ENCODE measurements around the gene NUCB2. TPM values are rescaled to one million over a fixed set of nuclear protein-coding genes. Genes with fewer than 3 reads are reported as not detected.

Gene NUCB2
- total and polyA plus RNA-seq, 12 donors = 78.8 to 175 (median 106) TPM

GRCh38 chr11:17293311-17293710 is 16.8 kb downstream of the NUCB2 start:
- WGBS, 2 donors = 36 to 53% methylated on average over 1 of the region's 1 CpG
- no peak for TF ChIP-seq CTCF (IDR thresholded peaks at IDR 0.05)
- no peaks in the 10 kb centered on the region for H3K9me3 ChIP-seq
- H3K27me3 ChIP-seq = no peaks in the 10 kb centered on the region
- H3K36me3 ChIP-seq = peaks cover 0 to 84% (median 9%) of the 10 kb centered on the region in 9 donors
- no peak overlapping the region for H3K4me3 ChIP-seq
- peaks cover 0 to 4% (median 0%) of the 10 kb centered on the region in 9 donors for H3K4me1 ChIP-seq
- intact Hi-C loops (cut with DNase I) = no loop called here
- no peak overlapping the region for H3K27ac ChIP-seq
- no peak for DNase-seq
- no peak for ATAC-seq

- no peak for TF ChIP-seq CTCF (IDR thresholded peaks at IDR 0.05)
- Histone ChIP-seq H3K9me3 (no peaks in the 10 kb centered on the region), H3K4me1 (peaks cover 0 to 4% (median 0%) of the 10 kb centered on the region in 9 donors), H3K36me3 (peaks cover 0 to 89% (median 9%) of the 10 kb centered on the region in 9 donors), H3K4me3 (no peak overlapping the region), H3K27me3 (no peaks in the 10 kb centered on the region), H3K27ac (no peak overlapping the region)
- intact Hi-C loops (cut with DNase I) = no loop called here
- no peak for ATAC-seq
- no peak for DNase-seq
Observed at GRCh38 chr11:17294033-17294432, 17.5 kb downstream of the NUCB2 start.

- Histone ChIP-seq H3K4me3 (no peak overlapping the region), H3K9me3 (no peaks in the 10 kb centered on the region), H3K36me3 (peaks cover 0 to 90% (median 15%) of the 10 kb centered on the region in 9 donors), H3K27ac (no peak overlapping the region), H3K4me1 (peaks cover 0 to 4% (median 0%) of the 10 kb centered on the region in 9 donors), H3K27me3 (no peaks in the 10 kb centered on the region)
- 94% methylated on average over 6 of the region's 6 CpGs for WGBS, 2 donors
- DNase-seq = no peak
- no peak for TF ChIP-seq CTCF (IDR thresholded peaks at IDR 0.05)
- intact Hi-C loops (cut with DNase I) = no loop called here
- no peak for ATAC-seq
Observed at GRCh38 chr11:17296852-17297559, 20.5 kb downstream of the NUCB2 start.

GRCh38 chr11:17298302-17298701 is 21.8 kb downstream of the NUCB2 start:
- H3K36me3 ChIP-seq = peaks cover 0 to 91% (median 15%) of the 10 kb centered on the region in 9 donors
- intact Hi-C loops (cut with DNase I) = no loop called here
- peaks cover 0 to 4% (median 0%) of the 10 kb centered on the region in 9 donors for H3K4me1 ChIP-seq
- no peaks in the 10 kb centered on the region for H3K9me3 ChIP-seq
- no peak overlapping the region for H3K27ac ChIP-seq
- no peak overlapping the region for H3K4me3 ChIP-seq
- DNase-seq = no peak
- WGBS, 2 donors = 94 to 97% methylated on average over 5 of the region's 5 CpGs
- no peak for TF ChIP-seq CTCF (IDR thresholded peaks at IDR 0.05)
- no peaks in the 10 kb centered on the region for H3K27me3 ChIP-seq
- ATAC-seq = no peak

All from heart right ventricle (tissue), 16 donors.